Keratinocyte (primary cell): ENCODE data around the gene CEACAM18.

Experiments used
- EZH2 ChIP-seq: IDR thresholded peaks from one replicate; pipeline ENCODE4 v1.6.1; 2012; ENCODE audit warnings: inconsistent platforms, mild to moderate bottlenecking, low read length, moderate library complexity
- TF ChIP-seq, protein P1 (sequence below), 3 experiments: IDR thresholded peaks in 1 of 3; conservative IDR thresholded peaks in 1 of 3; optimal IDR thresholded peaks in 1 of 3; 2 replicates in 2 of 3; 3 replicates in 1 of 3; pipeline versions ENCODE3 to v1.5.1; 2011; ENCODE audit warnings: low read length in 3 of 3, mild to moderate bottlenecking in 3 of 3, moderate library complexity in 2 of 3, control low read depth in 1 of 3, inconsistent platforms in 1 of 3; ENCODE audit not compliant: insufficient read depth in 2 of 3; ENCODE audit errors: extremely low read depth in 1 of 3

- TF ChIP-seq, protein P1, sequence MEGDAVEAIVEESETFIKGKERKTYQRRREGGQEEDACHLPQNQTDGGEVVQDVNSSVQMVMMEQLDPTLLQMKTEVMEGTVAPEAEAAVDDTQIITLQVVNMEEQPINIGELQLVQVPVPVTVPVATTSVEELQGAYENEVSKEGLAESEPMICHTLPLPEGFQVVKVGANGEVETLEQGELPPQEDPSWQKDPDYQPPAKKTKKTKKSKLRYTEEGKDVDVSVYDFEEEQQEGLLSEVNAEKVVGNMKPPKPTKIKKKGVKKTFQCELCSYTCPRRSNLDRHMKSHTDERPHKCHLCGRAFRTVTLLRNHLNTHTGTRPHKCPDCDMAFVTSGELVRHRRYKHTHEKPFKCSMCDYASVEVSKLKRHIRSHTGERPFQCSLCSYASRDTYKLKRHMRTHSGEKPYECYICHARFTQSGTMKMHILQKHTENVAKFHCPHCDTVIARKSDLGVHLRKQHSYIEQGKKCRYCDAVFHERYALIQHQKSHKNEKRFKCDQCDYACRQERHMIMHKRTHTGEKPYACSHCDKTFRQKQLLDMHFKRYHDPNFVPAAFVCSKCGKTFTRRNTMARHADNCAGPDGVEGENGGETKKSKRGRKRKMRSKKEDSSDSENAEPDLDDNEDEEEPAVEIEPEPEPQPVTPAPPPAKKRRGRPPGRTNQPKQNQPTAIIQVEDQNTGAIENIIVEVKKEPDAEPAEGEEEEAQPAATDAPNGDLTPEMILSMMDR (optimal IDR thresholded peaks at IDR 0.05 in 1 of 3, IDR thresholded peaks at IDR 0.05 in 1 of 3, conservative IDR thresholded peaks at IDR 0.05 in 1 of 3; ENCODE audit: extremely low read depth in 1 of 3, insufficient read depth in 2 of 3, low read length in 3 of 3): no peak
- no peak for TF ChIP-seq EZH2
Observed at GRCh38 chr19:51507640-51508058, 29.3 kb downstream of the CEACAM18 start.
